SK-N-SH treated with all-trans-retinoic acid at 6 μM for 48 hours (cell line): ENCODE data around the gene SLC16A1.

Source experiments
- CREB5 ChIP-seq: fragments of 250-450 bp; sonication (Bioruptor Pico); IDR thresholded peaks from 2 replicates; pipeline ENCODE4 v1.5.1; 2020; ENCODE audit warnings: low read depth, mild to moderate bottlenecking, moderate library complexity
- ESRRG ChIP-seq: fragments of 250-450 bp; sonication (Bioruptor Pico); IDR thresholded peaks from 2 replicates; pipeline ENCODE4 v1.6.1; 2021; ENCODE audit warnings: mild to moderate bottlenecking
- GLIS3 ChIP-seq: fragments of 250-450 bp; sonication (Bioruptor Pico); IDR thresholded peaks from 2 replicates; pipeline ENCODE4 v1.5.0; 2020; ENCODE audit warnings: mild to moderate bottlenecking, moderate library complexity
- ISL1 ChIP-seq: fragments of 250-450 bp; sonication (Bioruptor Pico); IDR thresholded peaks from 2 replicates; pipeline ENCODE4 v2.1.2; 2022; ENCODE audit warnings: mild to moderate bottlenecking, moderate library complexity
- OSR1 ChIP-seq: fragments of 250-450 bp; sonication (Bioruptor Pico); IDR thresholded peaks from 2 replicates; pipeline ENCODE4 v1.8.0; 2022; ENCODE audit warnings: moderate library complexity, mild to moderate bottlenecking, inconsistent platforms
- PPARA ChIP-seq: fragments of 250-450 bp; sonication (Bioruptor Pico); IDR thresholded peaks from 2 replicates; pipeline ENCODE4 v1.5.0; 2020; ENCODE audit warnings: mild to moderate bottlenecking, borderline replicate concordance
- RARB ChIP-seq: fragments of 250-450 bp; sonication (Bioruptor Pico); IDR thresholded peaks from 2 replicates; pipeline ENCODE4 v1.8.0; 2021; ENCODE audit warnings: mild to moderate bottlenecking, moderate library complexity
- TOX ChIP-seq: fragments of 250-450 bp; sonication (Bioruptor Pico); IDR thresholded peaks from 2 replicates; pipeline ENCODE4 v1.8.0; 2021; ENCODE audit warnings: mild to moderate bottlenecking, moderate library complexity, borderline replicate concordance
- TSHZ2 ChIP-seq: fragments of 250-450 bp; sonication (Bioruptor Pico); IDR thresholded peaks from 2 replicates; pipeline ENCODE4 v1.5.0; 2020; ENCODE audit warnings: mild to moderate bottlenecking, moderate library complexity
- ZC3H10 ChIP-seq: fragments of 250-450 bp; sonication (Bioruptor Pico); IDR thresholded peaks from 2 replicates; pipeline ENCODE4 v1.5.1; 2021; ENCODE audit warnings: mild to moderate bottlenecking, moderate library complexity
- ZFP3 ChIP-seq: fragments of 250-450 bp; sonication (Bioruptor Pico); IDR thresholded peaks from 2 replicates; pipeline ENCODE4 v1.5.0; 2020; ENCODE audit warnings: mild to moderate bottlenecking, moderate library complexity
- ZNF70 ChIP-seq: fragments of 450-650 bp; formaldehyde crosslinking; IDR thresholded peaks from 2 replicates; pipeline ENCODE4 v1.5.0; 2020; ENCODE audit warnings: mild to moderate bottlenecking, moderate library complexity
- TF ChIP-seq, protein P1 (sequence below): fragments of 250-450 bp; sonication (Bioruptor Pico); IDR thresholded peaks from 2 replicates; pipeline ENCODE4 v1.8.0; 2020; ENCODE audit warnings: mild to moderate bottlenecking, moderate library complexity, borderline replicate concordance

DNA sequence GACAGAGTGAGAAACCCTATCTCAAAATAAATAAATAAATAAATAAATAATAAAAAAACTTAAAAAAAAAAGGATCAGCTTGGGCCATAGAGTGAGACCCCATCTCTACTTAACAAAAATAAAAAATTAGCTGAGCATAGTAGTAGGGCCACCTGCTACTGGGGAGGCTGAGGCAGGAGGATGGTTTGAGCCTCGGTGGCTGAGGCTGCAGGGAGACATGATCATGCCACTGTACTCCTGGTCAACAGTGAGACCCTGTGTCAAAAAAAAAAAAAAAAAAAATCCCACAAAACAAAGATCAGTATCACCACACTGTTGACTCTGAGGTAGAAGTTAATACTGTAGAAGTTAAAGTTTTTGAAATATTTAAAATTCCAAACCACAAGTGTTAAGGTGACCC is 29.1 kb downstream of the SLC16A1 start:
- TF ChIP-seq ISL1 (CRISPR knock-in tag) (no peak), CREB5 (CRISPR knock-in tag) (no peak), ESRRG (CRISPR knock-in tag) (no peak), RARB (no peak), TSHZ2 (CRISPR knock-in tag) (no peak), OSR1 (CRISPR knock-in tag) (no peak), ZFP3 (no peak), GLIS3 (no peak), TOX (no peak), ZC3H10 (CRISPR knock-in tag) (no peak), PPARA (no peak), ZNF70 (CRISPR knock-in tag) (no peak)
- TF ChIP-seq, protein P1, sequence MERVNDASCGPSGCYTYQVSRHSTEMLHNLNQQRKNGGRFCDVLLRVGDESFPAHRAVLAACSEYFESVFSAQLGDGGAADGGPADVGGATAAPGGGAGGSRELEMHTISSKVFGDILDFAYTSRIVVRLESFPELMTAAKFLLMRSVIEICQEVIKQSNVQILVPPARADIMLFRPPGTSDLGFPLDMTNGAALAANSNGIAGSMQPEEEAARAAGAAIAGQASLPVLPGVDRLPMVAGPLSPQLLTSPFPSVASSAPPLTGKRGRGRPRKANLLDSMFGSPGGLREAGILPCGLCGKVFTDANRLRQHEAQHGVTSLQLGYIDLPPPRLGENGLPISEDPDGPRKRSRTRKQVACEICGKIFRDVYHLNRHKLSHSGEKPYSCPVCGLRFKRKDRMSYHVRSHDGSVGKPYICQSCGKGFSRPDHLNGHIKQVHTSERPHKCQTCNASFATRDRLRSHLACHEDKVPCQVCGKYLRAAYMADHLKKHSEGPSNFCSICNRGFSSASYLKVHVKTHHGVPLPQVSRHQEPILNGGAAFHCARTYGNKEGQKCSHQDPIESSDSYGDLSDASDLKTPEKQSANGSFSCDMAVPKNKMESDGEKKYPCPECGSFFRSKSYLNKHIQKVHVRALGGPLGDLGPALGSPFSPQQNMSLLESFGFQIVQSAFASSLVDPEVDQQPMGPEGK (CRISPR knock-in tag): no peak
